ENCODE results near the gene FAM83B. TPM values are rescaled to one million over a fixed set of nuclear protein-coding genes. Genes with fewer than 3 reads are reported as not detected.

FAM83B gene
- polyA plus RNA-seq, 1 of the 3 experiments (the other 2 are of a cell fraction): not detected

- TF ChIP-seq SMC3 (IDR thresholded peaks at IDR 0.05; ENCODE audit: low read depth, low read length) (no peak), CHD2 (IDR thresholded peaks at IDR 0.05; ENCODE audit: low read length, partially characterized antibody) (no peak), RAD21 (IDR thresholded peaks at IDR 0.05; ENCODE audit: low read length) (no peak), YY1 (IDR thresholded peaks at IDR 0.05; ENCODE audit: low read depth) (no peak), USF1 (IDR thresholded peaks at IDR 0.05; ENCODE audit: borderline replicate concordance, low read depth) (no peak), SIN3A (IDR thresholded peaks at IDR 0.05; ENCODE audit: borderline replicate concordance, low read depth, low read length) (no peak), MAX (IDR thresholded peaks at IDR 0.05; ENCODE audit: low read depth) (no peak), MXI1 (IDR thresholded peaks at IDR 0.05; ENCODE audit: low read depth, low read length) (no peak), EZH2phosphoT487 (IDR thresholded peaks at IDR 0.05; ENCODE audit: borderline replicate concordance, low read depth) (no peak), ELF1 (IDR thresholded peaks at IDR 0.05) (no peak), RXRA (IDR thresholded peaks at IDR 0.05; ENCODE audit: borderline replicate concordance, low read depth) (no peak), FOSL2 (IDR thresholded peaks at IDR 0.05; ENCODE audit: borderline replicate concordance, low read depth) (no peak), GATA2 (CRISPR knock-in tag; IDR thresholded peaks at IDR 0.05) (no peak), RCOR1 (IDR thresholded peaks at IDR 0.05; ENCODE audit: low read length) (no peak), TEAD4 (IDR thresholded peaks at IDR 0.05; ENCODE audit: borderline replicate concordance, insufficient read depth) (no peak), NFIC (IDR thresholded peaks at IDR 0.05; ENCODE audit: borderline replicate concordance) (no peak), IRF3 (IDR thresholded peaks at IDR 0.05; ENCODE audit: low read depth, low read length) (no peak)
- CTCF ChIA-PET: no interaction called here
- 9% methylated on average over 3 of the region's 3 CpGs for WGBS (ENCODE audit: low lambda C conversion rate)
- DNase-seq: no peak
- no peak overlapping the region for H3K4me2 ChIP-seq
- H3K9me3 ChIP-seq: no peaks in the 10 kb centered on the region
- no peaks in the 10 kb centered on the region for H4K20me1 ChIP-seq (ENCODE audit: insufficient read depth)
- H3K27ac ChIP-seq (ENCODE audit: low read depth in 2 of 2, low read length in 1 of 2): no peak overlapping the region
- no peak overlapping the region for H3K9ac ChIP-seq
- no peaks in the 10 kb centered on the region for H3K36me3 ChIP-seq (replicated peaks in 1 of 2; ENCODE audit: control insufficient read depth in 1 of 2, insufficient read depth in 2 of 2, low read length in 1 of 2)
- no peak overlapping the region for H3K4me3 ChIP-seq (ENCODE audit: low read depth in 2 of 2, low read length in 1 of 2)
- H3K27me3 ChIP-seq (ENCODE audit: insufficient read depth): no peaks in the 10 kb centered on the region
- H3F3A ChIP-seq (replicated peaks; ENCODE audit: insufficient read depth): no peaks in the 10 kb centered on the region
- no peaks in the 10 kb centered on the region for H3K9me2 ChIP-seq
- POLR2A ChIA-PET: no interaction called here
- no peaks in the 10 kb centered on the region for H3K79me2 ChIP-seq (ENCODE audit: insufficient read depth)
- H3K4me1 ChIP-seq (ENCODE audit: control insufficient read depth in 1 of 2, insufficient read depth in 2 of 2, low read depth in 1 of 2, low read length in 1 of 2): no peaks in the 10 kb centered on the region
- no peak overlapping the region for H2AFZ ChIP-seq (ENCODE audit: low read depth)
Measured at GRCh38 chr6:54856129-54856528, 9.6 kb downstream of the FAM83B start.

GRCh38 chr6:54860132-54860531 is 13.6 kb downstream of the FAM83B start:
- Histone ChIP-seq H3K4me2 (no peak overlapping the region), H3K9me2 (no peaks in the 10 kb centered on the region), H3K9ac (no peak overlapping the region), H4K20me1 (ENCODE audit: insufficient read depth) (no peaks in the 10 kb centered on the region), H3K79me2 (ENCODE audit: insufficient read depth) (no peaks in the 10 kb centered on the region), H3K4me3 (ENCODE audit: low read depth in 2 of 2, low read length in 1 of 2) (no peak overlapping the region), H3K36me3 (replicated peaks in 1 of 2; ENCODE audit: control insufficient read depth in 1 of 2, insufficient read depth in 2 of 2, low read length in 1 of 2) (no peaks in the 10 kb centered on the region), H3K27me3 (ENCODE audit: insufficient read depth) (no peaks in the 10 kb centered on the region), H3K9me3 (no peaks in the 10 kb centered on the region), H3K27ac (ENCODE audit: low read depth in 2 of 2, low read length in 1 of 2) (no peak overlapping the region), H2AFZ (ENCODE audit: low read depth) (no peak overlapping the region), H3F3A (replicated peaks; ENCODE audit: insufficient read depth) (no peaks in the 10 kb centered on the region), H3K4me1 (ENCODE audit: control insufficient read depth in 1 of 2, insufficient read depth in 2 of 2, low read depth in 1 of 2, low read length in 1 of 2) (no peaks in the 10 kb centered on the region)
- ChIA-PET CTCF (no interaction called here), POLR2A (no interaction called here)
- no peak for DNase-seq
- no peak for TF ChIP-seq EZH2phosphoT487 (IDR thresholded peaks at IDR 0.05; ENCODE audit: borderline replicate concordance, low read depth)
- TF ChIP-seq NRF1 (IDR thresholded peaks at IDR 0.05; ENCODE audit: low read depth, low read length): no peak
- no peak for TF ChIP-seq SMC3 (IDR thresholded peaks at IDR 0.05; ENCODE audit: low read depth, low read length)

All from SK-N-SH (cell line).